ENCODE measurements around the gene COLEC12.

- TF ChIP-seq EP300 (IDR thresholded peaks at IDR 0.05) (no peak), CTCF (IDR thresholded peaks at IDR 0.05) (no peak), POLR2AphosphoS5 (IDR thresholded peaks at IDR 0.05) (peak in 1 of 3 donors; percentile 29)
These were observed 167.6 kb downstream of the COLEC12 start for GRCh38 chr18:332721-333510.
